Stimulated activated naive CD8-positive, alpha-beta T cell treated with anti-CD3 and anti-CD28 coated beads, Interleukin-15, amount 100 ng/mL, for 72 hours (primary cell): Measurements from ENCODE around the gene CES3.

Experiments
- ATAC-seq: fragments of 150-1000 bp; cut with Tn5 transposase; 2 replicates; pipeline ENCODE4 v1.10.0; 2021; ENCODE audit warnings: mild to moderate bottlenecking, moderate library complexity
- DNase-seq, 2 donors: peaks; one replicate each; pipeline ENCODE4 v3.0.0; 2021 to 2022
- H3K27ac Mint-ChIP-seq, 2 donors: one replicate each; pipeline ENCODE4 v1.8.0; 2022; ENCODE audit warnings: mild to moderate bottlenecking in 2 of 2, mixed read lengths in 2 of 2, moderate library complexity in 2 of 2
- H3K27me3 Mint-ChIP-seq: one replicate; pipeline ENCODE4 v1.8.0; 2022; ENCODE audit warnings: mixed read lengths
- H3K4me1 Mint-ChIP-seq: one replicate; pipeline ENCODE4 v1.8.0; 2022; ENCODE audit warnings: mild to moderate bottlenecking, mixed read lengths
- H3K4me3 Mint-ChIP-seq, 2 donors: one replicate each; pipeline ENCODE4 v1.8.0; 2022; ENCODE audit warnings: mild to moderate bottlenecking in 2 of 2, mixed read lengths in 2 of 2, moderate library complexity in 1 of 2
- H3K9me3 Mint-ChIP-seq, 2 donors: one replicate each; pipeline ENCODE4 v1.8.0; 2022; ENCODE audit warnings: mixed read lengths in 2 of 2

The CES3 gene

DNA sequence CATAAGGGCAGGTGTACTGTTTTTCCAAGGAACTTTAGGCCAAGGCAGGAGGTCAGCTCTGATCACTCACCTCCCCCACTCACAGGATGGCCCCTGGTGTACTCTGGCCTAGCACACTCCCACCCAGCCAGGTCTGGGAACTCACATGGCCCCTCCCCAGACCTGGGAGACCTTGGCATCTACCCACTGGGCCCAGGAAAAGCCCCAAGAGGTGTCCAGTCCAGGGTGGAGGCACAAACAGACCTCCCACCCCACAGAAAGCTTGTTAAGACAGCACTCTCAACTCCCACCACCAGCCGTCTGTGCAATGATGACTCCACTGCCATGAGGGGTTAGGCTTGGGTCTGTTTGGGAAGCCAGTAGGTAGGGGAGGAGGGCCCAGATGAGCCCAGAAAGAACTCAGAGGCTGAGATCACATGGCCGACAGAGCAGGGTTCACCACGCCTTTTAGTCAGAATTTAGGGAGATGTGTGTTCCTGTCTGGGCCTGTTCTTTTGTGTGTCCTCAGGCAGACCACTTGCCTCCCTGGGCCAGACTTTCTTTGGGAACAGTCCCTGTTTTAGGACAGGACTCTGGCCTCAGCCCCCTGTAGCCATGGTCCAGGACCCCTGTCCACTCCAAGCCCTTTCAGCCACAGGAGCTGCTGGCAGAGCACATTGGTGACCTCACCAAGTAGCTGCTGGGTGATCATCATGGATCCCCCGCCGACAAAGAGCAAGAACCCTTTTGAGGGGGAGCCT is 55.8 kb downstream of the CES3 start:
- no peak overlapping the region for H3K4me3 Mint-ChIP-seq
- H3K27me3 Mint-ChIP-seq, result no peaks in the 10 kb centered on the region
- peaks cover 33% of the 10 kb centered on the region for H3K4me1 Mint-ChIP-seq
- no peak for ATAC-seq
- DNase-seq, result no peak
- H3K27ac Mint-ChIP-seq, result peak overlapping the region in 1 of 2 donors; percentile 55
- no peaks in the 10 kb centered on the region for H3K9me3 Mint-ChIP-seq

- DNase-seq, result no peak
- ATAC-seq, result no peak
- Mint-ChIP-seq H3K27me3 (no peaks in the 10 kb centered on the region), H3K4me1 (peaks cover 30% of the 10 kb centered on the region), H3K27ac (no peak overlapping the region), H3K9me3 (no peaks in the 10 kb centered on the region), H3K4me3 (no peak overlapping the region)
These were observed 56.3 kb downstream of the CES3 start for GRCh38 chr16:67017421-67017750.

GRCh38 chr16:67017810-67018488 is 56.9 kb downstream of the CES3 start:
- ATAC-seq (peak; percentile 92), DNase-seq (peak; percentile 89 to 91)
- H3K4me1 Mint-ChIP-seq, result peaks cover 30% of the 10 kb centered on the region
- H3K27ac Mint-ChIP-seq, result no peak overlapping the region
- no peaks in the 10 kb centered on the region for H3K9me3 Mint-ChIP-seq
- no peaks in the 10 kb centered on the region for H3K27me3 Mint-ChIP-seq
- no peak overlapping the region for H3K4me3 Mint-ChIP-seq

GRCh38 chr16:67019171-67019570 is 58.1 kb downstream of the CES3 start:
- peaks cover 25% of the 10 kb centered on the region for H3K4me1 Mint-ChIP-seq
- H3K27ac Mint-ChIP-seq, result no peak overlapping the region
- no peaks in the 10 kb centered on the region for H3K27me3 Mint-ChIP-seq
- H3K9me3 Mint-ChIP-seq, result no peaks in the 10 kb centered on the region
- DNase-seq (no peak), ATAC-seq (no peak)
- no peak overlapping the region for H3K4me3 Mint-ChIP-seq

GRCh38 chr16:67021321-67021720 is 60.3 kb downstream of the CES3 start:
- DNase-seq (no peak), ATAC-seq (no peak)
- no peak overlapping the region for H3K27ac Mint-ChIP-seq
- no peaks in the 10 kb centered on the region for H3K27me3 Mint-ChIP-seq
- no peaks in the 10 kb centered on the region for H3K9me3 Mint-ChIP-seq
- H3K4me3 Mint-ChIP-seq, result no peak overlapping the region
- H3K4me1 Mint-ChIP-seq, result peaks cover 23% of the 10 kb centered on the region

DNA sequence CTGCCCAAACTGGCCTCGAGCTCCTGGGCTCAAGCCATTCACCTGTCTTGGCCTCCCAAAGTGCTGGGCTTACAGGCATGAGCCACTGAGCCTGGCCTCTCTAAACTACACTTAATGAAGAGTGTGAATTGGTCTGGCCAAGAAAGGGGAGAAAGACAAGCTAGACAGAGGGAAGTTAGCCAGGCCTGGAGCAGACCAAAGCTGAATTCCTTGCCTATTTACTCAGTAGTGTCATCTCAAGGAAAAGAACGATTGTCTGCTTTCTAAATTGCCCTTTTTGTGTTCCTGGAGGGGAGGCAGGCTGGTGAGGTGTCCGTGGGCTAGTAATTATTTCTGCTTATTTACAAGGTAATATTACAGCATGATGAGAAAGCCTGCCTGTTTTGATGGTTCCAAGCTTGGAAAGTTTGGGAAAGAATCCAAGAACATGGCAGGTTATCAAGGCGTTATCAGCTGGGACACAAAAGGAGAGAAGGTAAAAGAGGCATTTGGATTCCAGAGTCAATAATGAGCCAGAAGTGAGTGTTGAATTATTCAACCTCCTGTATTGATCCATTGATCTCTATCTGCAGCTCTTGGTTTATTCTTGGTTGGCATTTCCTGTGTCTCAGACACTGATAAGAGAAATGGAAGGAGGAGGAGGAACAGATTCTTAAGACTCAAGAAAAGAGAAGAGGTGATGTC is 61.6 kb downstream of the CES3 start:
- Mint-ChIP-seq H3K4me3 (no peak overlapping the region), H3K27me3 (no peaks in the 10 kb centered on the region), H3K27ac (no peak overlapping the region), H3K4me1 (peaks cover 29% of the 10 kb centered on the region), H3K9me3 (no peaks in the 10 kb centered on the region)
- no peak for DNase-seq
- ATAC-seq, result no peak

DNA sequence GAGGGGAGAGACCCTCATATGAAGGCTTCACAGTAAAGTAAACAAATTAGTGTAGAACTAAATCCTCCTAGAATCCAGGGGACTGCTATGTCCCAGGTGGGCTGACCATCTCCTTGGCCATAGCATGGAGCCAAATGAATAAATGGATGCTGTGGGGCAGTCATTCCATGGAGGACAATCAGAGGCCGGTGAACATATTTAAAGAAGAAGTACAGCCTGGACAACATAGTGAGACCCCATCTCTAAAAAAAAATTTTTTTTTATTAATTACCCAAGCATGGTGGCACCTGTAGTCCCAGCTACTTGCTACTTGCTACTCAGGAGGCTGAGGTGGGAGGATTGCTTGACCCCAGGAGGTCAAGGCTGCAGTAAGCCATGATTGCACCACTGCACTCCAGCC is 62.6 kb downstream of the CES3 start:
- Mint-ChIP-seq H3K9me3 (no peaks in the 10 kb centered on the region), H3K4me3 (no peak overlapping the region), H3K27me3 (no peaks in the 10 kb centered on the region), H3K27ac (no peak overlapping the region), H3K4me1 (peaks cover 22% of the 10 kb centered on the region)
- no peak for DNase-seq
- ATAC-seq, result no peak
